GM12874 (cell line): ENCODE results near the gene E2F2.

Source experiments
- TF ChIP-seq, protein P1 (sequence below): IDR thresholded peaks from 2 replicates; pipeline ENCODE4 v1.5.1; 2011; ENCODE audit warnings: low read depth, mild to moderate bottlenecking, control low read depth, low read length, moderate library complexity; ENCODE audit not compliant: insufficient read depth

E2F2 gene

DNA sequence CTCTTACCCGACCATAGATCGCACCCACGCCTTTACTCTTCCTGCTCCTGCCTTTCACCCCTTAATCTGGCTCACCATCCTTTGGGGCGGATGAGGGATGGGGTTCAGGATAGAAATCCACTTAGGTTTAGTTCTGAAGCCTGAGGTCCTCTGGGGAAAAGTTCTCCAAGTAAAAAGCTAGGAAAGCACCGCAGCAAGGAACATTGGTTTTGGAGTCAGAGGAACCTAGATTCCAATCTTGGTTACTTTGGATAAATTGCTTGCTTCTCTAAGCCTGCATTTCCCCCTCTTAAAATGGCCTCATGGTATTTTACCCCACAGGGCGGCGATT lies 46.1 kb downstream of the E2F2 start:
- TF ChIP-seq, protein P1, sequence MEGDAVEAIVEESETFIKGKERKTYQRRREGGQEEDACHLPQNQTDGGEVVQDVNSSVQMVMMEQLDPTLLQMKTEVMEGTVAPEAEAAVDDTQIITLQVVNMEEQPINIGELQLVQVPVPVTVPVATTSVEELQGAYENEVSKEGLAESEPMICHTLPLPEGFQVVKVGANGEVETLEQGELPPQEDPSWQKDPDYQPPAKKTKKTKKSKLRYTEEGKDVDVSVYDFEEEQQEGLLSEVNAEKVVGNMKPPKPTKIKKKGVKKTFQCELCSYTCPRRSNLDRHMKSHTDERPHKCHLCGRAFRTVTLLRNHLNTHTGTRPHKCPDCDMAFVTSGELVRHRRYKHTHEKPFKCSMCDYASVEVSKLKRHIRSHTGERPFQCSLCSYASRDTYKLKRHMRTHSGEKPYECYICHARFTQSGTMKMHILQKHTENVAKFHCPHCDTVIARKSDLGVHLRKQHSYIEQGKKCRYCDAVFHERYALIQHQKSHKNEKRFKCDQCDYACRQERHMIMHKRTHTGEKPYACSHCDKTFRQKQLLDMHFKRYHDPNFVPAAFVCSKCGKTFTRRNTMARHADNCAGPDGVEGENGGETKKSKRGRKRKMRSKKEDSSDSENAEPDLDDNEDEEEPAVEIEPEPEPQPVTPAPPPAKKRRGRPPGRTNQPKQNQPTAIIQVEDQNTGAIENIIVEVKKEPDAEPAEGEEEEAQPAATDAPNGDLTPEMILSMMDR, result no peak

DNA sequence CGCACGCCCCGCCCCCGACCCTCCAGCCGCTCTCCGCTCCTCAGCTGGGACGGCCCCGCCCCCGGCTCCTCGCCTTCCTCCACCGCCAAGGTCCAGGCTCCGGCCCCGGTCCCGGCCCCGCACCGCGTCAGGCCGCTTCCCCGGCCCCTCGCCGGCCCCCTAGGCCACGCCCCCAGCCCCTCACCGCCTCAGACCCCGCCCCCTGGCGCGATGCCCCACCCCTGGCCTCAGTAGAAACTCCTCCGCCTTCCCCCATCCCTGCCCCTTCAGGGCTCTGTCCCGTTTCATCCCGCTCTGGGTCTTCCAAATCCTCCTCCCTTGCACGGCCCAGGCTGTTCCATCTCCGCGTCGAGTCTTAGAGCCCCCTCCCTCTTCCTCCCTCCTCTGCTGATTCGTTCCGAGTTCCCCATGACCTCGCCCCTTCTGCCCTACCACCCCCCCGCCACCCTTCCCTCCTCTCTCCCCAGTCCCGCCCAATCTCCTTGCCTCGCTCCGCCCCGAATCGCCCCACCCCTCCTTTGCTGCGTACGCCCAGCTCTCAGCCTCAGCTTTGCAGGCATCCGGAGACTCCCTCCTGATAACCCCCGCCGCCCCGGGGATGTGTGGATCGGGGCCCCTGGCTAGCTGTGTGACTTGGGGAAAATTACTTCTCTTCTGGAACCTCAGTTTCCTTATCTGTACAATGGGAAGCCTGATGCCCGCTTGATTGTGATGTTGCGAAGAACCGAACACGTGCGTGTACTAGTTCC lies 46.6 kb downstream of the E2F2 start:
- TF ChIP-seq, protein P1, result no peak

DNA sequence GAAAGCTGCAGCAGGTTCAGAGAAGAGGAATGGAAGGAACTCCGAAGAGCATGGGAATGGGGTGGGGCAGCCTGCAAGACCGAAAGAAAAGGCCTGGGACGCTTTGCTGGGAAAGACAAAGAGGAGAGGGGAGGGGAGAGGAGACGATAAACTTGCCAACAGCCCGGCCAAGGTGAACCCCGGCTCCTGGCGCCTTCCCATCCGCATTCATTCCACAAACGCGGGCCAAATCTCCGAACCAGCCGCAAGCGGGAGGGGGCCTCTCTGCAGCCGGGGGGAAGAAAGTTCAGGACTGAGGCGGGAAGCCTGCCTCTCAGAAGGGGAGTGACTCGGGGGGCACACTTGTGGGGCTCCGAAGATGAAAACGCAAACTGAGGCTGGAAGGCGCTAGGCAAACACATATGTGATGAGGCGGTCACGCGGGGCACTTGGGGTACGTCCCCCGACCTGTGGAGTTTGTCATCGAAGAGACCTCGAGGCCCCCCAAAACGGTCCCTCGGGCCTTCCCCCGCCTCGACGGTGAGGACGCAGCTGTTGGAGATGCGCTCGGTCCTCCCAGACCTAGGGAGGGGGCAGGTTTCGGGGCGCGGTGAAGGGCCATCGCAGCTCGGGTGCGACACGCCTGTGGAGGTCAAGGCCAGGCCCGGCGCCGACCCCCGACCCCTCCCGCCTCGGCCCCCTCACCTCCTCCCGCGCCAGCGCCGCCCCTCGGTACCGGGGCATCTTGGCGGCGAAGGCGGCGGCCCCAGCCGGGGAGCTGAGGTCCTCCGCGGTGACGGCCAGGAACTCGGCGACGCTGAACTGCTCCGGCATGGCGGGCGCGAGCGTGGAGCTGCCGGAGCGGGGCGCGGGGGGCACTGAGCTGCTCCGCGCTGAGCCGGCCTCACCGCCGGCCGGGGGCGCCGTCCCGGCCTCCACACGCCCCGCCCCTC lies 47.4 kb downstream of the E2F2 start, which contains the start of gene ASAP3:
TSS of gene ASAP3 (minus strand) at position 859 of the 932 bp plus-strand sequence. CDS start at position 813, 46 bp downstream.
- TF ChIP-seq, protein P1, result no peak

DNA sequence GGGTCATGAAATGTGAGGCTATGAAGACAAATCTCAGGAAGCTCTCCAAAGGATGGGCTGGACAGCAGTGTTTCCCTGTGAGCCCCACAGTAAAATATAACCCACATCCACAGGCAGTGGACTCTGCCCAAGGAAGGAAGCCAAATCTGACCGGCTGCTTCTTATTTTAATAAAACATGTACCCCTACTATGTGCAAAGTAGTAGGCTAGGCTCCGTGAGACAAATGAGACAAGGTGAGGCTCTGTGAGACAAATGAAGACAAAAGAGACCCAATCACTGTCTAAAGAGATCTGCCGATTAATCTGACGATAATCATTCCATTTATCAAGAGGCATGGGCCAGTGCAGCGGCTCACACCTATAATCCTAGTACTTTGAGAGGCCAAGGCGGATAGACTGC lies 49.1 kb downstream of the E2F2 start:
- TF ChIP-seq, protein P1, result no peak

DNA sequence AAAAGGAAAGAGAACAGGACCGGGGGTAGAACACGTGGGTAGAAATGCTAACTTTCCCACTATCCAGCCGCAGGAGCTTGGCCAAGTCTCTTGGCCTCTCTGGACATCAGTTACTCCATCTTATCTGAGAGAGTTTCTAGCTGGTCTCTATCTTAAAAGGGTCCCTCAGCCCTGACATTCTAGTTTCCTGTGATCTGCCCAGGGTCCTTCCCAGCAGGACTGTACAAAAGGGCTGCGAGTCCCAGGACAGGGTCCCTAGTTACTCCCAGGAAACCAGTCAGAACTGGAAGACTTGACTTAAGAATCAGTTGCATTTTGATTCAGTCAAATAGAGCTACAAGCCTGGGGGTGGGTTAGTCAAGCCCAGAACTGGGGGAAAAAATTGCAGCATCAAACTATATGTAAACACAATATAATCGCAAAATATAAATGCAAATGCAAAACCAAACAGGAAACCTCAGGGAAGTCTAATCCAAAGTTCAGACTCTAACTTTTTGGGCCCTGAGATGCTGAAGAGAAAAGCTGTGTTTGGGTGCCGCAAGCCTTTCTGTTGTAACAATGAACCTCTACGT lies 49.9 kb downstream of the E2F2 start:
- TF ChIP-seq, protein P1, result no peak

DNA sequence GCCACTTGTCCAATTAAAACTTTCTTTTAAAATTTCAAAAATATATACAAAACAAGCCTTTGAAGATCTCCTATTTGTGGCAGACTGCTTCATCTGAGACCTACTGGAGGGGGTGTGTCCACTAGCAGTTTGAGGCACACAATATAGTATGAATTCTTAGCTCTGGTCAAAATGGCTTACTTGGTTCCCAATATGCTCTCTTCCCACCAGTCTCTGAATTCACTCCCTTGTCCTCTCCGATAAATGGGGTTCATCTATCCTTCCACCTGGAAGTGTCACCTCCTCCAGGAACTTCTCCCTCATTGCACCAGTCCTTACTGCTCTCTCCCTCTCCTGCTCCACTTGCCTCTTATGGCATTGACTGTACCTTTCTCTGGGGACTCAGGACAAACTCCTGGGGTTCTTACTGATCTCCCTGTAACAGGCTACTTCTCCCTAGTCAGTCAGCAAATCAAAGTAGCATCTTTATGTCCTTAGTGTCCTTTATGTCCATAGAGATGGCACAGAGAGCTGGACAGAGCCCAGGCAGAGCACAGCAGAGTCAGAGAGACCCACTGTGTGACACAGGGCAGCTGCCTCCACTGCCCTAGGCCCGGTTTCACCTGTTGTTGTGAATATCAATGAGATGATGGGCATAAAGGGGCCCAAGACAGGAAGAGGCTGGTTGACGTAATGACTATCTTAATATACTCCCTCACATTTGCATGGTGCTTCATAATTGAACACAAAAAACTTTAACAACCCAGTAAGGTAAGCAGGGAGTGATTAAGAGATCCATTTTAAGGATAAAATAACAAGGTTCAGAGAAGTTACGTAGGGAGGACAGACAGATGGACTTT lies 50.6 kb downstream of the E2F2 start:
- TF ChIP-seq, protein P1, result no peak
